ENCODE measurements around the gene RNF38.
"Not testable (repeated sequence)": the region's sequence is repeated elsewhere in the genome, so short reads cannot be mapped to it uniquely, and the experiment has no call there.

The RNF38 gene

GRCh38 chr9:36402536-36402935 lies 2.5 kb upstream of the RNF38 start:
- no peak for DNase-seq

- DNase-seq, result no peak
Measured at GRCh38 chr9:36401897-36402480, 1.9 kb upstream of the RNF38 start.

GRCh38 chr9:36401164-36401740 lies 1.2 kb upstream of the RNF38 start:
- DNase-seq, result no peak

GRCh38 chr9:36400332-36401163 lies 479 bp upstream of the RNF38 start:
- peak; percentile 72 for DNase-seq

- DNase-seq, result no peak
Measured at GRCh38 chr9:36398745-36399144, 1.3 kb downstream of the RNF38 start.

GRCh38 chr9:36396985-36397384 lies 3.1 kb downstream of the RNF38 start:
- DNase-seq, result no peak

- no peak for DNase-seq
Measured at GRCh38 chr9:36392489-36392888, 7.6 kb downstream of the RNF38 start.

GRCh38 chr9:36389590-36389989 lies 10.5 kb downstream of the RNF38 start:
- no peak for DNase-seq

- not testable (repeated sequence) for DNase-seq
Measured at GRCh38 chr9:36386396-36386965, 13.6 kb downstream of the RNF38 start.

- DNase-seq, result no peak
Measured at GRCh38 chr9:36382484-36382883, 17.6 kb downstream of the RNF38 start.

GRCh38 chr9:36364577-36364976 lies 35.5 kb downstream of the RNF38 start:
- DNase-seq, result no peak

GRCh38 chr9:36363448-36363847 lies 36.6 kb downstream of the RNF38 start:
- no peak for DNase-seq

- no peak for DNase-seq
Measured at GRCh38 chr9:36358486-36358885, 41.6 kb downstream of the RNF38 start.

- DNase-seq, result no peak
Measured at GRCh38 chr9:36357639-36358038, 42.4 kb downstream of the RNF38 start.

- peak; percentile 35 for DNase-seq
Measured at GRCh38 chr9:36346569-36346968, 53.5 kb downstream of the RNF38 start.

- no peak for DNase-seq
Measured at GRCh38 chr9:36345103-36345846, 54.8 kb downstream of the RNF38 start.

GRCh38 chr9:36341936-36342577 lies 58.0 kb downstream of the RNF38 start:
- no peak for DNase-seq

GRCh38 chr9:36337865-36338264 lies 62.2 kb downstream of the RNF38 start:
- DNase-seq, result no peak

- no peak for DNase-seq
Measured at GRCh38 chr9:36337002-36337401, 63.1 kb downstream of the RNF38 start.

GRCh38 chr9:36336131-36336907 lies 63.8 kb downstream of the RNF38 start:
- no peak for DNase-seq

GRCh38 chr9:36332006-36332405 lies 68.1 kb downstream of the RNF38 start:
- DNase-seq, result no peak

All from NCI-H748 treated with DMSO at 0.1 percent for 48 hours (cell line).